Measurements from ENCODE around the gene ZNF681. TPM values are rescaled to one million over a fixed set of nuclear protein-coding genes. Genes with fewer than 3 reads are reported as not detected.

Gene ZNF681
- total RNA-seq, 4 donors from 2014 or later: 1.1 to 1.2 (median 1.1) TPM

DNA sequence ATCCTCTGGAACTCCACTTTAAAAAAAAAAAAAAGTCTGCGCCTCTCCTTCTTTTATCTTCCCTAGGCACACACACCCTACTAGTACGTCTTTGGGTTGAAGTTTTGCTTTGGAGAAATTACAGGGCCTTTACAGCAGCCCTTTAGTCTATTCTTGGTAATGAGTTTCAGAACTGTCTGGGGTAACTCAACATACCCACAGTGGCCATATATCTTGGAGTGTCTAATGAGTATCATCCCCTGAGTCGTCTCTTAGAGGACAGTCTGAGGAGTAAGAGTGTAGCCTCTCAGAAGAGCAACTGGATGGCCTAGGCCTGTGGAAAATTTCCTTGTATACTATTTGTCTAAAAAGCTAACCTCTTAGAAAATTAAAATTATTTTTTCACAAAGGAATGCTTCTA lies 6.1 kb upstream of the ZNF681 start:
- TF ChIP-seq, protein P1, sequence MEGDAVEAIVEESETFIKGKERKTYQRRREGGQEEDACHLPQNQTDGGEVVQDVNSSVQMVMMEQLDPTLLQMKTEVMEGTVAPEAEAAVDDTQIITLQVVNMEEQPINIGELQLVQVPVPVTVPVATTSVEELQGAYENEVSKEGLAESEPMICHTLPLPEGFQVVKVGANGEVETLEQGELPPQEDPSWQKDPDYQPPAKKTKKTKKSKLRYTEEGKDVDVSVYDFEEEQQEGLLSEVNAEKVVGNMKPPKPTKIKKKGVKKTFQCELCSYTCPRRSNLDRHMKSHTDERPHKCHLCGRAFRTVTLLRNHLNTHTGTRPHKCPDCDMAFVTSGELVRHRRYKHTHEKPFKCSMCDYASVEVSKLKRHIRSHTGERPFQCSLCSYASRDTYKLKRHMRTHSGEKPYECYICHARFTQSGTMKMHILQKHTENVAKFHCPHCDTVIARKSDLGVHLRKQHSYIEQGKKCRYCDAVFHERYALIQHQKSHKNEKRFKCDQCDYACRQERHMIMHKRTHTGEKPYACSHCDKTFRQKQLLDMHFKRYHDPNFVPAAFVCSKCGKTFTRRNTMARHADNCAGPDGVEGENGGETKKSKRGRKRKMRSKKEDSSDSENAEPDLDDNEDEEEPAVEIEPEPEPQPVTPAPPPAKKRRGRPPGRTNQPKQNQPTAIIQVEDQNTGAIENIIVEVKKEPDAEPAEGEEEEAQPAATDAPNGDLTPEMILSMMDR (IDR thresholded peaks at IDR 0.05; ENCODE audit: low read depth): no peak

DNA sequence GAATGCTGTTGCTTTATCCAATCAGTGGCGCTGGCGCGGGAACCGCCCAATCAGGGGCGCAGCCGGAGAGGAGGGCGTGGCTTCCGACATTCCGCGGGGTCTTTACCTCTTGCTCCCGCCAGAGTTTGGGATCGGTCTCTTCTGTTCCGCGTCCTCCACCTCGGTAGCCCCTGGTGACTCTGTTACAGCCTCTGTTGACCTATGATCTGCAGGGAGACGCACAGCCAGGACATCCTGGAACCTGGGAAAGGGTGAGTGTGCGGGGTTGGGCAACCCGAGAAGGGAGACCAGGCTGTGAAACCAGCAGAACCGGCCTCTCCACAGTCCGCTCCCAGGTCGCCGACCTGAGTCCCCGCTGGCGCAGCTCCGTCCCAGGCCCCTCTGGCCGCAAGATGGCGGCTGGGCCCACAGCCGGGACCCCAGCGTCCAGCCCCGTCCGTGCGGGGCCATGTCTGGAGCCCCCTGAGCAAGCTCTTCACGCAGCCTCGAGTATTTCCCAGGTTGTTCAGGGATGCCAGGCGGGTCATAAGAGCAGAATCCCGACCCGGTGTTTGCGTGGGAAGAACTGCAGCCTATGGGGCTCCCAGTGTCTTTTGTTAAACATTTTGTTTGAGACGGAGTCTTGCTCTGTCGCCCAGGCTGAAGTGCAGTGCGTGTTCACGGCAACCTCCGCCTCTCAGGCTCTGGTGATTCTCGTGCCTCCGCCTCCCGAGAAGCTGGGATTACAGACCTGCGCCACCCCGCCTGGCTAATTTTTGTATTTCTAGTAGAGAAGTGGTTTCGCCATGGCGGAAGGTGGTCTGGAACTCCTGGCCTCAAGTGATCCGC lies 4.4 kb upstream of the ZNF681 start:
- TF ChIP-seq, protein P1 (IDR thresholded peaks at IDR 0.05; ENCODE audit: low read depth): no peak

DNA sequence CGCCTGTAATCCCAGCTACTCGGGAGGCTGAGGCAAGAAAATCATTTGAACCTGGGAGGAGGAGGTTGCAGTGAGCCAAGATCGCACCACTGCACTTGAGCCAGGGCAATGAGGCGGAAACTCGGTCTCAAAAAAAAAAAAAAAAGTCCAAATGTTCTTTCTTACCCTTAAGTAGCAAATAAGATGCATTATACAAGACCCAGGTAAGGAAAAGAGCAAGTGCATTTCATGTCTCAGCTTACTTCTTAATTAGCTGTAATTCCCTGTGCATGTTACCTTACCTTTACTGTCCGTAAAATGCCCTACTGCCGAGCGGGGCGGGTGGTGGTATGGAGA lies 3.8 kb upstream of the ZNF681 start:
- TF ChIP-seq, protein P1 (IDR thresholded peaks at IDR 0.05; ENCODE audit: low read depth): no peak

DNA sequence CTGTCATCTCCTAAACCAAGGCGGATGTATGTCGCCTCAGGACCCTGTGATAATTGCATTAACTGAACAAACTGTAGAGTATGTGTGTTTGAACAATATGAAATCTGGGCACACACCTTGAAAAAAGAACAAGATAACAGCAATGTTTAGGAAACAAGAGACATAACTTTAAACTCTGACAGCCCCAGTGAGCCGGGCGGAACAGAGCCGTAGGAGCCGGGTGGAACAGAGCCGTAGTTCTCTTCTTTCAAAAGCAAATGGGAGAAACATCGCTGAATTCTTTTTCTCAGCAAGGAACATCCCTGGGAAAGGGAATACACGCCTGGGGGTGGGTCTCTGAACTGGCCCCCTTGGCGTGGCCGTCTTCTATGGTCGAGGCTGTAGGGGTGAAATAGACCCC lies 39.9 kb downstream of the ZNF681 start:
- TF ChIP-seq, protein P1 (IDR thresholded peaks at IDR 0.05; ENCODE audit: low read depth): no peak

DNA sequence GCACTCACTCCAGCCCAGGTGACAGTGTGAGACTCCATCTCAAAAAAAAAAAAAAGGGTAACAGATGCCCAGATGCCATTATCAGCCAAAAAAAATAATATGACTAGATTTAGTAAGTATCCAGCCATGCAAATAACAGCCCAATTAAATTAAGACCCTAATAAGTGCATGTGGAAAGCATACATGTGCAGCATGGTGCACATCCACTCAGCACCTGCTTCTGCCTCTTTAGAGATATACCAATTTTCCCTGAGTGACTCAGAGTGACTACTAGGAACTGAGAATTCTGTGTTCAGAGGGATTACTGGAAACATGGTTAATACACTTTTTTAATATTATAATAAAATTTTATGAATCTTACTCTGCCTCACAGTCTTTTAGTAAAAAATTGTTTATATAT lies 41.9 kb downstream of the ZNF681 start:
- TF ChIP-seq, protein P1 (IDR thresholded peaks at IDR 0.05; ENCODE audit: low read depth): no peak

DNA sequence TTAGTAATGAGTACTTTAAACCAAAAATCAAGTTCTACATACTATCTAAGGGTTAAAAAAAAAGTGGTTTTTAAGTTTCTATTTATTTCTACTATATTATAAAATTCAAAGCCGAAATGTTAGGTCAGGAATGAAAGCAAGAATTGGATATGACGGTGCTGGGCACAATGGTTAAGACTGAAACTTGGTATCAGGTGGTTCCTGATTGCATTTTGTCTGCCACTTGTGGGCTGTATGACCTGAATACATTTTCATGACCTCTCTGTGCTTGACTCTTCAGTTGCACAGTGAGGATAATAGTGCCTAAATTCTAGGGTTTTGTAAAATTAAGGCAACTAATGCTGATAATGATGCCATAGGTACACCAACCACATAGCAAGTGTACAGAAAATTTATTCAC lies 49.3 kb downstream of the ZNF681 start:
- TF ChIP-seq, protein P1 (IDR thresholded peaks at IDR 0.05; ENCODE audit: low read depth): no peak

DNA sequence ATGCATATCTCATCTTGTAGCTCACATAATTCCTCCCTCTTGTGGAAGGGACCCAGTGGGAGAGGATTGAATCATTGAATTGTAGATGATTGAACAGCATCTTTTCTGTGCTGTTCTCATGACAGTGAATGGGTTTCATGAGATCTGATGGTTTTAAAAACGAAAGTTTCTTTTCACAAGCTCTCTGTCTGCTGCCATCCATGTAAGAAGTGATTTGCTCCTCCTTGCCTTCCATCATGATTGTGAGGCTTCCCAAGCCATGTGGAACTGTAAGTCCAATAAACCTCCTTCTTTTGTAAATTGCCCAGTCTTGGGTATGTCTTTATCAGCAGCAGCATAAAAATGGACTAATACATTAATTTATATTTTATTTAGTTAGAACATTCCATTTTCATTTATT lies 52.0 kb downstream of the ZNF681 start:
- TF ChIP-seq, protein P1 (IDR thresholded peaks at IDR 0.05; ENCODE audit: low read depth): no peak
